GM19397 (cell line): ENCODE results near the gene ALG12.

Source experiments
- ATAC-seq: cut with Tn5 transposase; IDR thresholded peaks from one replicate; pipeline ENCODE4 v1.9.1; 2021; ENCODE audit warnings: mild to moderate bottlenecking, moderate library complexity; ENCODE audit not compliant: unreplicated experiment

The ALG12 gene

GRCh38 chr22:49958366-49958921 is 40.2 kb upstream of the ALG12 start:
- no peak for ATAC-seq

- no peak for ATAC-seq
Measured at GRCh38 chr22:49957826-49958365, 39.7 kb upstream of the ALG12 start.

GRCh38 chr22:49956914-49957825 is 38.9 kb upstream of the ALG12 start:
- ATAC-seq = no peak

- ATAC-seq = no peak
Measured at GRCh38 chr22:49956418-49956770, 38.2 kb upstream of the ALG12 start.

DNA sequence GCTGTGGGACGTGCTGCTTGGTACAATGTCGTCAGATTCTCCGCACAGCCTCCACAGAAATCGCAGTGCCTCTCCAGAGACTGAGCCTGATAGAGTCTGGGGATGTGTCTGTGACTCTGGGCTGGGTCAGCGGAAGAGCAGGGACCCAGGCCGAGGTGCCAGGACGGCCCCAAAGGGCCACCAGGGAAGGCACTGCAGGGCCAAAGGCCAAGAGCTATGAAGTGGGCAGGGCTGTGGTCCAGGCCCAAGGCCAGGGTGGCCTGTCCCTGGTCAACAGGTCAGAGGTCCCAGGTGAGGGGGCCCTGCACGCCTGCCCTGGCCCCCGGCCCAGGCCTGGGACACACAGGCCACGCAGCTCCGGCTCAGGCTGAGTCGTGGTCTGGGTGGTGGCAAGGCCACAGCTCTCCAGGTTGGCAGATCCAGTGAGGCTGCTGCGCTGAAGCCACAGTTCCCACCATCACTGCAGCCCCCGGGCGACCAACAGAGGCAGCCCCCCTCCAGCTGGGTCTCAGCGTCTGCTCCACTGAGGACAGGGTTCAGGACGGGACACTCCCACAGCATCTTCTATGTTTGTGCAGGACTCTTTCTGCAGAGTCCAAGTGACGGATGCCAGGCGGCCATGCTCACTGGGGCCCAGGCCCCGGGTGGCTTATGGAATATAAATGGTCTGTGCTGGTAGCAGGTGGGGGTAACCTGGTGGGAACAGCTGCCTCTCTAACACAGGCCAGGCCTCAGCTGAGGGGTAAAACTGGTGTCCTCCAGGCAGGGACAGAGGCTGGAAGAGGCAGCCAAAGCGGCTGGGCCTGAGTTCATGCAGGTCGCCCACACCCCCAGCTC is 37.6 kb upstream of the ALG12 start:
- no peak for ATAC-seq

GRCh38 chr22:49954991-49955580 is 36.8 kb upstream of the ALG12 start:
- ATAC-seq = no peak

DNA sequence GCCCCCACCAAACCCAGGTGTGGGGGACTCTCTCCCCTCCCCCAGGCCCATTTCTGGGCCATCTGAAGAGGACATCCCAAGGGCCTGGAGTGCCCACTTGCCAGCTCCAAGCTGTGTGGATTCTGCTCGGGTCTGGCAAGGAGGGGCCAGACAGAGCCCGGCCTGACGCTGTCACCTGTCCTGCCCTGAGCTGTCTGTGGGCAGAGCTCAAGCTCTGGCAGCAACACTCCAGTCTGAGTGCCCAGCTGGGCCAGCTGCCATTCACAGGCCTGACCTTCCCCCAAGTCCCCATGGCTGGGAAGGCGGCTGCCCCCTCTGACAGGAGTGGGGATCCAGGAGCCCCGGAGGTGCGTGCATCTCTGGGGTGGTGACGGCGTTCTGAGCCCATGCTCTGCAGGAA is 36.1 kb upstream of the ALG12 start:
- ATAC-seq = no peak

DNA sequence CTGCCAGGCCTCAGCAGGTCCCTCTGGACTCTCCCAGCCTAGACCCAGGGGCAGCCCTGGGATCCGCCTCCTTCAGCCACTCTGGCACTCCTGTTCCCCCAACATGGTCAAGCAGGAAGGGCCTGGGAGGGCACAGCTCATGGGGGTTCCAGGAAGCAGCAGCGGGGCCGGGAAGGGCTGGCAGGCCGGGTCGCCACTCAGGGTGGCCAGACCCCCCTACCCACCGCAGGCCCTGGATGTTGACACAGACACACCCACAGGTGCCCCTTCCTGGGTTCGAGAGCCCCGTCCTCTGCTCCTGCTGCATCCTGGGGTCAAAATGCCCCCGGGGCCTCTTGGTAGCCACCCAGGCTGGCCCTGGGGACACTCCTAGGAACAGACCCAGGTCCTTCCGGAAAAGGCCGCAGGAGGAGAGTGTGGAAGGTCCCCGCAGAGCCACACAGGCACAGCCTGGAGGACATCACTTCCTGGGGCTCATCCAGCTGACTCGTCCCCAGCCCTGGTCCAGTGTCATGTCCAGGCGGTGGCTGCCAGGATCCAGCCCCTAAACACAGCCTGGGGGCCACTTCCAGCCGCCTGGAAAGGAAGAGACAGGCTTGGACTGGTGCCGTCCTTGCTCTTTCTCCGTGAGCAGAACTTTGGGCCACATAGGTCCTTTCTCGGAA is 35.6 kb upstream of the ALG12 start:
- no peak for ATAC-seq

- no peak for ATAC-seq
Measured at GRCh38 chr22:49953027-49953679, 34.9 kb upstream of the ALG12 start.

GRCh38 chr22:49951986-49952896 is 34.0 kb upstream of the ALG12 start:
- ATAC-seq = no peak

- ATAC-seq = no peak
Measured at GRCh38 chr22:49951678-49951985, 33.4 kb upstream of the ALG12 start.

DNA sequence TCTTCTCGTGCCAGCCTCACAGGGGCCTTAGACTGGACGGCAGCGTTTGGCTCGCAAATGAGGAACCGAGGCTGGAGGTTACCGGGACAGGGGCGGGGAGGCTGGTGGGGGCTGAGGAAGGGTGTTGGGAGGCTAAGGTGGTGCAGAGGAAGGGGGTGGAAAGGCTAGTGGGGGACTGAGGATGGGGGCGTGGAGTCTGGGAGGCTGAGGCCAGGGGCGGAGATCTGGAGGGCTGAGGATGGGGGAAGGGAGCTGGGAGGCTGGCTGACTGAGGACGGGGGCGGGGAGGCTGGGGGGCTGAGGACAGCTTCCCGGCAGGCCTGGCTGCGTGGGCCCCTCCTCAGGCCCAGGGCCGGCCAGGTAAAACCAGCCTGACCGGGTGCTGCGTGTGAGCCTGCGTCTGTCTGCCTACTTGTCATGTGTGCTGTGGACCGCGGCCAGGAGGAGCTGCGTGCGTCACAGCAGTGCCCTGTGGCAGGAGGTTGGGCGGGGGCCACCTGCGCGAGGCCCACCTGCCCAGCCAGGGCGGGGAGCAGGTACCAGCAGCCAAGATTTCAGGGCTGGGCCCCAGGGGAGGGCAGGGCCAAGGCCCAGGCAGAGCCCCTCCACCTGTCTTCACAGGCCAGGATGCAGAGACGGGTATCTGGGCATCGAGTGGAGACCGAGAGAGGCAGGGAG is 32.9 kb upstream of the ALG12 start:
- no peak for ATAC-seq

- no peak for ATAC-seq
Measured at GRCh38 chr22:49950396-49950994, 32.3 kb upstream of the ALG12 start.

- ATAC-seq = no peak
Measured at GRCh38 chr22:49949914-49950292, 31.7 kb upstream of the ALG12 start.

- ATAC-seq = no peak
Measured at GRCh38 chr22:49948958-49949913, 31.0 kb upstream of the ALG12 start.

- ATAC-seq = no peak
Measured at GRCh38 chr22:49948116-49948957, 30.1 kb upstream of the ALG12 start.
